ENCODE results near the gene HOMER1.
"Not testable (repeated sequence)": the region's sequence is repeated elsewhere in the genome, so short reads cannot be mapped to it uniquely, and the experiment has no call there.

Gene HOMER1

DNA sequence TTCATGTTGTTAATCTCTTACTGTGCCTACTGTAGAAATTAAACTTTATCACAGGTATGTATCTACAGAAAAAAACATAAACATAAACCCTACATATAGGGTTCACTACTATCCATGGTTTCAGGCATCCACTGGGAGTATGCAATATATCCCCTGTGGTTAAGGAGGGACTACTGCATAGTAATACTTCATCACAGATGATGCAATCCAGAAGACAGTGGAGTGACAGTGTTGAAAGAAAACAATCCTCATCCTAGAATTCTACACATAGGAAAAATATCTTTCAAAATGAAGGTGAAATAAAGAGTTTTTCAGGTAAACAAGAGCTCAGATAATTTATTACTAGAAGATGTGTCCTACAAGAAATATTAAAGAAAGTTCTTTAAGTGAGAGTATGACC is 105.9 kb downstream of the HOMER1 start:
- no peak for DNase-seq

DNA sequence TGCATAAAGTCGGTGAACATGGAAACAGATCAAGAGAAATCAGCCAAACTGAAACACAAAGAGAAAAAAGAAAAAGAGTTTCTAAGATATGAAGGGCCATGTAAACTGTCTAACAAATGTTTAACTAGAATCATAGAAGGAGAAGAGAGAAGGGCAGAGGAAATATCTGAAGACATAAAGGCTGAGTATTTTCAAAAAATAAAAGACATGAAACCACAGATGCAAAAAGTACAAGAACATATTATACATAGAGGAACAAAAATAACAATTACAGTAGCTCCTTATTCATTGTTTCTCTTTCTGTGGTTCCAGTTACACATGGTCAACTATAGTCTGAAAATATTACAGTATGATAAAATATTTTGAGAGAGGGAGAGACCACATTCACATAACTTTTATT is 106.3 kb downstream of the HOMER1 start:
- no peak for DNase-seq

GRCh38 chr5:79401216-79401615 is 112.7 kb downstream of the HOMER1 start:
- DNase-seq: no peak

DNA sequence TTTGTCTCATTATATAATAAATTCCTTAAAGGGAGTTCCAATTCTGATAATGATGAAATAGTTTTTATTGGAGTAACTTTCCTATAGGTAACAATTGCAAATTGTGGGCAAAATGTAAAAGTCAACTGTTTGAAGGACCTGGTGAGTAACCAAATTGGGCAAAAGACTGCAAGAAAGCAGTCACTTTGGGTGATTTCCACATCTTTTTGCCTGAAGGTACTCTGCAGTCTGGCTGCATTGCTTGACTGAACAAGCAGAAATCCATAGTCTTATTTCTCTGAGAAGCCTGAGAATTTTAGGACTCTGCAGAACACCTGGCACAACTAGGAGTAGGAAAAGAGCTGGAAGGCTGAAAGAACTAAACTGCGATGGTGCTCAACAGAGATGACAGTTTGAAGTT is 114.9 kb downstream of the HOMER1 start:
- no peak for DNase-seq

GRCh38 chr5:79397080-79397479 is 116.9 kb downstream of the HOMER1 start:
- no peak for DNase-seq

DNA sequence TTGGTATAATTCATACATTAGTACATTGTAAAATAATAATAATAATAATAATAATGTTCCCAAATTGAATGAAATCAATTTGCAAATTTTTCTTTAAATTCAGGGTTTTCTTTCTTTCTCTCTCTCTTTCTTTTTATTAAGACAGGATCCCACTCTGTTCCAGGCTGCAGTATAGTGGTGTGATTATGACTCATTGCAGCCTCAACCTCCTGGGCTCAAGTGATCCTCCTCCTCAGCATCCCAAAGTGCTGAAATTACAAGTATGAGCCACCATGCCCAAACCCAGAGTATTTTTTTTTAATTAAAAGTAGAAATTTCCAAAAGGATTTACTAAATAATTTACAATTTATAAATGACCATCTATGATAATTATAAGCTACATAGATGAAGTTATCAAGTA is 117.7 kb downstream of the HOMER1 start:
- DNase-seq: peak; percentile 2 to 22 (median 13)

DNA sequence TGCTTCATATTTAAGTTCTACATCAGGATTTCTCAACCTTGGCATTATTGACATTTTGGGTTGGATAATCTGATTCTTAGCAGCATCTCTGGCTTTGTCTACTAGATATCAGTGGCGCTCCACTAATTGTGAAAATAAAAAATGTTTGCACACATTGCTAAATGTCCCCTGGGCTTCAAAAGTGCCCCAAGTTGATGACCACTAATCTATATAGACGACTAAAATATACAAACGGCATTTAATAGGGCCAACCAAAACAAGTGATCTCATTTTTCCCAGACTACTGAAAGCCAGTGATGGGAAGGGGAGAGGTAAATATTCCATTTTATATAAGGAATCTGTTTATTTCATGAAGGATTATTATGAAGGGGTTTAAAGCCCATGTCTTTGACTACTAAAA is 118.6 kb downstream of the HOMER1 start:
- DNase-seq: no peak

- DNase-seq: no peak
Measured at GRCh38 chr5:79392776-79393175, 121.2 kb downstream of the HOMER1 start.

- DNase-seq: no peak
Measured at GRCh38 chr5:79386679-79387078, 127.3 kb downstream of the HOMER1 start.

DNA sequence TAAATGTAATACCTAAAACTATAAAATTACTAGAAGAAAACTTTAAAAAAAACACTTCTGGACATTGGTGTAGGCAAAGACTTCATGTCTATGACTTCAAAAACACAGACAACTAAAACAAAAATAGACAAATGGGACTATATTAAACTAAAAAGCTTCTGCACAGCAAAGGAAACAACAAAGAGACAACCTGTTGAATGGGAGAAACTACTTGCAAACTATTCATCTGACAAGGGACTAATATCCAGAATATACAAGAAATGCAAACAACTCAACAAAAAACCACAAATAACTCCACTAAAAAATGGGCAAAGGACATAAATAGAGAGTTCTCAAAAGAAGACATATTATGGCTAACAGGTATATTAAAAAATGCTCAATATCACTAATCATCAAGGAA is 128.8 kb downstream of the HOMER1 start:
- DNase-seq: not testable (repeated sequence)

- no peak for DNase-seq
Measured at GRCh38 chr5:79378510-79379186, 135.3 kb downstream of the HOMER1 start.

DNA sequence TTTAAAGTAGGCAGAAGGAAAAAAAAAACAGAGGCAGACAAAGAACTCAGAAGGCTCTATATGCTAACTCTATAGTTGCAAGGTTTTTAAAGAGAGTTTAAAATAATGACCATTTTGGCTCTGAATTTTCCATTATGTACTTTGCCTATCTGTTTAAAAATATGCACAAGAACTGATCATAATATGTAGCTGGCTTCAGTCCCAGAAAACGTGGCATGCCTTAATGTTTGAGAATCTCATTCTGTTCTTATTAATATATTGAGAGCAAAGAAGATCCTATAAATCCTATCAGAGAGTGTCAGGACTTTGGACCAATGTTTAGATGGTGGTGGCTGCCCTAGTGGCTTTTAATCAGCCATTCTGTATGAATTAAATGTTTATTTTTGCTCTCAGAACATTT is 156.5 kb downstream of the HOMER1 start:
- DNase-seq: no peak

GRCh38 chr5:79349881-79350280 is 164.1 kb downstream of the HOMER1 start:
- DNase-seq: no peak

- no peak for DNase-seq
Measured at GRCh38 chr5:79349047-79349446, 164.9 kb downstream of the HOMER1 start.

DNA sequence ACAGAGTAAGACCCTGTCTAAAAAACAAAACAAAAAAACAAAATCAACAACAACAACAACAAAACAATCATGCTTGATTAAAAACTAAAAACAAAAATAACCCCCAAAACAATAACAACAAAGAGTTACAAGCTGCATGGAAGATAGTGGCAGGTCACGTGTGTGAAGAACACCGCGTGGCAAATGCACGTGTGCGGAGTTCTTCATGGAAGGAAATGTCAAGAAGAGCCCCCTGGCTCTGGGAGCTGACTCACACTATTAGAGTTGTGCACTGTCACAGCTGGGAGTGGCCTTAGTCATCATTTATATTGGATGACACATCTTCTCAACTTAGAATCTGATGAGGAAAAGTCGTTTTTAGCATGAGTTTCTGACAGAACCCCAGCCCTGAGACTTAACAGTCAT is 167.5 kb downstream of the HOMER1 start:
- DNase-seq: peak; percentile 14 to 29 (median 17)

- no peak for DNase-seq
Measured at GRCh38 chr5:79333852-79334557, 179.9 kb downstream of the HOMER1 start.

DNA sequence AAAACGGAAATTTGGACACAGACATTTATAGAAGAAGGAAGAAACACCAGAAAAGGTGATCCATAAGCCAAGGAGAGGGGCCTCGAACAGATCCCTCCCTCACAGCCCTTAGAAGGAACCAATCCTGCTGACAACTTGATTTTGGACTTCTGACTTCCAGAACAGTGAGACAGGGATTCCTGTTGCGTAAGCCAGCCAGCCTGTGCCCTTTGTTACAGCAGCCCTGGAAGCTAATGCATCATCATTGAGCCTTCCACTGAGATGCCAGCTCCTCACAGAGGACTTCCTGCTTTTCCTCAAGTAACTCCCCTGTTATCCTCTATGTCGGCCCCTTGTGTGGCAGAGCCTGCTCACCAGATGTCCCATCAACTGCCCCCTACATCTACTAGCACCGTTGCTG is 183.9 kb downstream of the HOMER1 start:
- DNase-seq: no peak

DNA sequence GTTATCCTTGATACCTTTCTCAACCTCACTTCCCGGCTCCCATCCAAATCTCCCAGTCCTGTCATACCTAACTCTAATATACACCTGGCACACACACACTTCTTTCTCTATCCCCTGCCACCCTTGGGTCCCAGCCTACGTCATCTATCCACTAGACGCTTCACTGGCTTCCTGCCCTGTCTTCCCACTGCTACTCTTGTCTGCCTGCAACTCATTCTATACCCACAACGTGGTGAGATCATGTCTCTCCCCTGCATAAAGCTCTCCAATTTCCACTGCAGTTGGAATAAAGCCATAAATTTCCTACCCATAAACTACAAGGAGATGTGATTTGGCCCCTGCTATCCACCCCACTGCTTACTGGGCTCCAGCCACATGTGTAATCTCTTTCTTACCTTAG is 184.5 kb downstream of the HOMER1 start:
- DNase-seq: no peak

Measured in suppressor macrophage treated with lipopolysaccharide for 1 hour (primary cell).